NT2/D1 (cell line): ENCODE measurements around the gene RIN3.

Experiments used
- SUZ12 ChIP-seq: IDR thresholded peaks from 2 replicates; pipeline ENCODE4 v1.6.1; 2011; ENCODE audit not compliant: insufficient read length, insufficient read depth; ENCODE audit errors: extremely low read depth
- YY1 ChIP-seq: IDR thresholded peaks from 2 replicates; pipeline ENCODE4 v1.6.1; 2011; ENCODE audit not compliant: insufficient read length, insufficient read depth
- ZNF274 ChIP-seq: IDR thresholded peaks from 2 replicates; pipeline ENCODE4 v1.6.1; 2011; ENCODE audit warnings: mild to moderate bottlenecking, low read depth, low read length

DNA sequence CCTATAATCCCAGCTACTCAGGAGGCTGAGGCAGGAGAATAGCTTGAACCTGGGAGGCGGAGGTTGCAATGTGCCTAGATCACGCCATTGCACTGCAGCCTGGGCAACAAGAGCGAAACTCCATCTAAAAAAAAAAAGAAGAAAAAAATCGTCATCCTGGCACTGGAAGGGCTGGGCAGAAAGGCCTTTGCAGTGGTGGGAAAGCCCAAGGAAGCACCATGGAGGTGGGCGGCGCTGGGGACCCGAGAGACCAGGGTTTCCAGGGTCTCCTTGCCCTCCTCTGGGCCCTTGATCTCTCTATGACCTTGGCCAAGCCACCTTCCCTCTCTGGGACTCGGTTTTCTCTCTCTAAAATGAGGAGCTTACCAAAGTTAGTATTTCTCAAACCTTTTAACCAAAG is 169.5 kb downstream of the RIN3 start:
- TF ChIP-seq SUZ12 (no peak), ZNF274 (no peak), YY1 (no peak)
